HG03354 (cell line): Measurements from ENCODE around the gene GRIN2A.

Experiments used
- ATAC-seq: cut with Tn5 transposase; IDR thresholded peaks from one replicate; pipeline ENCODE4 v1.9.1; 2021; ENCODE audit warnings: mild to moderate bottlenecking; ENCODE audit not compliant: unreplicated experiment, poor library complexity, severe bottlenecking

GRIN2A gene

DNA sequence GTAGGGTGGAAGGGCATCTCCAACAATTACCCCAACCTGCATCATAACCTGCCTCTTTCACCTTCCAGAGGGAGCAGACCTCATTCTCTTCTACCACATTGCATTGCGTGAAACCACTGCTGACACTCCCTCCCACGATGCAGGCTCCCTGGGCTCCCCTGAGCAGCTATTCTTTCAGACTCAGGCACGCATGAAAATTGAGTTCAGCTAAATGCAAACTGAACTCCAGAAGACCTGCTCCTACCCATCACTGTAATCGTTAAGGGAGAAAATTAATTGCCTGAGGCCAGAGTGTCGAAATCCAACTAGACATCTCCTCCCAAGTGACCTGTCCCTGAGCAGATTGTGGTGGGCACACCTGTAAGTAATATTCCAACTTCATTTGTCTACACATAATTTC lies 186.0 kb downstream of the GRIN2A start:
- no peak for ATAC-seq

DNA sequence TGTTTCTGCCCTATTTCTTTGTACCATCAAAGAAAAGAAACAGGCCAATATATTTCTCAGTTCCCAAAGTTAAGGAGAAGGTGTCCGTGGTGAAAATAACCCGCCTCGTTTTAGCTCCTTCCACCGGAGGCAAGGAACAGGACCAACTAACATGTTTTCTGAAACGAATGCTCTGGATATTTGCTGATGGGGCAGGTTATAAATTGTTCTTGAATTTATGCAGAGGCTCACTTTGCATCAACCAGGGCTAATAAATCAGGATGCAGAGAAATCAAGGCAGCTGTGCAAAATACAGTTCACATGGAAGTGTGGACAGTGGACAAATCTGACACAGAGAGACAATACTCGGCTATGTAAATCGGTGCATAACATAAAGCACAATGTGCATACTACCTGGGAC lies 189.8 kb downstream of the GRIN2A start:
- ATAC-seq = no peak

DNA sequence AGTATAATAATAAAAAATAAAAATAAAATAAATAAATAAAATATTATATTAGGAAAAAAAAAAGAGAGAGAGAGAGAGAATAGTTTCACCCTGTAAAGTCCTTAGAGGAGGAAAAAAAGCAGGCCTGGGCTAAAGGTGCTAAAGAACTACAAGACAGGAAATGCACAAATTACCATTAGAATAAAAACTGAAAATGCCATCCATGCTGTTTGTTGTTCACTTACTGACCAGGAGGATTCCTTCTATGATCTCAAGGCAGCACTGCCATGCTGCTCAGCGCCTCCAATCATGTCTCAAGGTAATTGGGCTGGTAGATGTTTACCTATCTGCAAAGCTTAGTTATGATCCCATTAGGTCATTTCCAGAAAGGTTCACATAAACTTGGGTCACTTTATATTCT lies 201.2 kb downstream of the GRIN2A start:
- no peak for ATAC-seq

DNA sequence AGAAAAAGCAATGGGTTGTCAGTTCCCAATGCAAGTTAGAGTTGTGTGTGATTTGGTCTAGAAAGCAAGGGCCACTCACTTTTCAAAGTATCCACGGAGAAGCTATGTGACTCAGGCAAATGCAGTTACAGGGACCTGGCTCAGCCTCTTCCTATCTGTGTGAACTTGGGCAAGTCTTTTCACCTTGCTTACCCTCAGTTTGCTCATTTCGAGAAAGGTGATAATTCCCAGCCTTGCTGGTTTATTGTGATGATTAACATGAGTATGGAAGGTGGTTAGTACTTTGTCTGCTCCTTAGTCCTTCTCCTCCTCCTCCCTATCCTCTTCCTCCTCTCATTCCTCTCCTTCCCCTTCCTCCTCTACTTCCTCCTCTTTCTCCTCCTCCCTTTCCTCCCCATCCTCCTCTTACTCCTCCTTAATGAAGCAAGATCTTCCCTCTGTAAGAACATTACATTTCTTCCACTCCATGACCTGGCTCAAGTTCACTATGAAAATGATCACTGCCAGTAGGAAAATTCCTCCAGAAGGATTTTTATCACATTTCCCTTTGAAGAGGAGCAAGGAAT lies 204.0 kb downstream of the GRIN2A start:
- ATAC-seq = no peak

GRCh38 chr16:9977333-9977897 lies 204.8 kb downstream of the GRIN2A start:
- ATAC-seq = no peak

GRCh38 chr16:9976601-9977000 lies 205.6 kb downstream of the GRIN2A start:
- ATAC-seq = no peak

DNA sequence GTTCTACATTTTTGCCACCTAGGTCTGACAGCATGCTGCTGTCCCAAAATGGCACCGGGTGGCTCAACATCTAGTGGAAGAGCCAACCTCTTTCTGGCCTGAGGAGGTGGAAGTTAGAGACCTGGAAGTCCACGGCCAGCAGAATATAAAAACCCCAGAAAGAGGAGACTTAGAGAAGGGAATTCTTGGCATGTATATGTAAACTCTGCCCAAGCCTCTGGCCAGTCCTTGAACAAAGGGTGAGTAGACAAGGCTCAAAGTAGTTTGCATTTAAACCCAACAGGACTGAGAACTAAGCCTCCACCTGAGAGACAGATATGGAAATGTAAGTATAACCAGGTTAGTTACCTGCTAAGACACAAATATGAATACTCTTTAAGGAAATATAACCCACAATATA lies 210.3 kb downstream of the GRIN2A start:
- ATAC-seq = no peak

- no peak for ATAC-seq
Observed at GRCh38 chr16:9970796-9971195, 211.4 kb downstream of the GRIN2A start.

DNA sequence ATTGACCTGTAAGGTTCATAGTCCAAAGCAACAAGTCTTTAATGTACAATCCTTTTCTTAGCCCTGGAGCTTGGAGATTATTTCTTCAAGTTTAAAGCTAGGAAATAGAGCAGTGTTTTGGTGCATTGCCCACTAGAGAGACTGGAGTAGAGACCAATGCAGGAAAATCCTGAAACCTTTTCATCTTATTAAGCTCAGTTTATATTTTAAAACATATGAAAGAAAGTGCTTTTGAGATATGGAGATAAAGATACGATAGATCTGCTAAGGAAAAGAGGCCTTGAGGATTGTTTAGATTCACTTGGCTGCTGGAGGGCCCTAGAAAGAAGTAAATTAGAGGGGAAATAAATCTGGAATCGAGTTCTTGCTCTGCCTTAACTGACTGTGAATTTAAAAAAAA lies 212.0 kb downstream of the GRIN2A start:
- ATAC-seq = no peak

DNA sequence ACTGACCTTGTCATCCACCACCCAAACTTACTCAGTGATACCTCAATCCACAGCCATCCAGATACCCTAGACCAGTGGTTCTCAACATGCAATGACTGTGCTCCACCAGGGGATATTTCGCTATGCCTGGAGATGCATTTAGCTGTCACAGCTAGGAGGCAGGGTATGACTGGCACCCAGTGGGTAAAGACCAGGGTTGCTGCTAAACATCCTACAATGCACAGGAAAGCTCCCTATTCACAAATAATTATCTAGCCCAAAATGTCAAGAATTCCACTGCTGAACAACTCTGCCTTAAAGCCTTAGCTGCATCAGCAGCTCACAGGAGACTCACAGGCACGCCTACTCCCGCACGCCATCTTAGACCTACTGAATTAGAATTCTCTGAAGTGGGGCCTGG lies 212.6 kb downstream of the GRIN2A start:
- no peak for ATAC-seq

GRCh38 chr16:9966569-9967157 lies 215.6 kb downstream of the GRIN2A start:
- ATAC-seq = peak; percentile 58

DNA sequence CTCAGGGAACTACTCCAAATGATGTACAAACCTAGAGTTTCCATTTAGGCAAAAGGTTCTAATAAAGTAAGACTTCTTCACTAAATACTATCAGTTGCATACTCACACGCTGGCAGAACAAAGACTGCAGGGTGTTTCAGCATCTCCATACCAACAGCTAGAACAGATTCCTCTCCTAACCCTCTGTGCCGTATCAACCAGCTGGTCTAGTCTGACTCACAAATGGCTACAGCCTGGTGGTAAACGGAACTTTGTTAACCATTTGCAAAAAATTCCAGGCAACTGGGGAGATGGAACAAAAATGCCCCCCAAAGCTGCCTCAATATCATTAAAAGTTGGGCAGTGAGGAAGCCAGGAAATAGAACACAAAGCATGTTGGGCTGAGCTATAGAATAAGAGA lies 217.1 kb downstream of the GRIN2A start:
- no peak for ATAC-seq

GRCh38 chr16:9964426-9964825 lies 217.8 kb downstream of the GRIN2A start:
- ATAC-seq = no peak

GRCh38 chr16:9957433-9957832 lies 224.8 kb downstream of the GRIN2A start:
- ATAC-seq = no peak

GRCh38 chr16:9957002-9957401 lies 225.2 kb downstream of the GRIN2A start:
- no peak for ATAC-seq

DNA sequence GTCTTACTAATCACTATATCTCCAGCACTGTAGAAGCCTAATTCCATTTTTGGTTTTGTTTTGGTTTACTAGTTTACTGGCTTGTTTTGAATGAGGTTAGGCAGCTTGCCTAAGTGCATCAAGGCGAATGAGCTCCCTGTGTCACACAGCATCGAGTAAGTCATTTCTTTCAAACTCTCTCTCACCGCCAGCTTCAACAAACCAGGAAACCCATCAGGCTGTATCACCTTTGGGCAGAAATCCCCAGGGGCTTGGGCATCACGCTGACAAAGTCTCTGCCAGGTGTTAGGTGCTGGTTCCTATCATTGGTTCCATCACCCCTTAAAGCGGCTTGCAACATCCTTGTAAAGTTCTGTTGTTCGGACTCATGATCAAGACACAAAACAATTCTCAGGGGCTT lies 226.6 kb downstream of the GRIN2A start:
- ATAC-seq = no peak

- ATAC-seq = no peak
Observed at GRCh38 chr16:9953908-9954570, 228.2 kb downstream of the GRIN2A start.

DNA sequence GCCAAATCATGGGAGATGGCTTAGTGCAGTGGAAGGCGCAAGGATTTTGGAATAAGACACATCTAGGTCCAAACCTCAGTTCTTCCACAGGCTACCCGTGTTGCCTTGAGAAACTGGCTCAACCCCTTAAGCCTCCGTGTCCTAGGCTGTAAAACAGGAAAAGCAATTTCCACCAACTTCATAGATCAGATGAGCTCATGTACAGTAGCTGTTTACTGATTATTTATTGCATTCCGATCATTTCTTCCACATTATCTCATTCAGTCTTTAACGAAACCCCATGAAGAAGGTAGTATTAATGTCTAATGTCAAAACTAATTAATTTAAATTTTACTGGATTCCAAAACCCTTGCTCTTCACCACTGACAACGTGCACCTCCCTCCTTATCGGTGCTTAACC lies 231.6 kb downstream of the GRIN2A start:
- no peak for ATAC-seq

DNA sequence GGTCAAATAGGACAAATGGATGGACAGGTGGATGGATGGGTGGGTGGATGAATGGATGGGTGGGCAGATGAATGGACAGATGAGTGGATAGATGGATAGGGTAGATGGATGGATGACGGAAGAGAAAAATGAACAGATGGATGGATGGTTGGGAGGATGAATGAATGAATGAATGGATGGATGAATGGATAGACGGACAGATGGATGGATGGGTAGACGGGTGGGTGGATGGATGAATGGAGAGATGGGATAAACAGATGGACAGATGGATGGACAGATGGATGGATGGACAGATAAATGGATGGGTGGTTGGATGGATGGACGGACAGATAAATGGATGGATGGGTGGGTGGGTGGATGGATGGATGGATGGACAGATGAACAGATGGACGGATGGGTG lies 232.8 kb downstream of the GRIN2A start:
- ATAC-seq = no peak

DNA sequence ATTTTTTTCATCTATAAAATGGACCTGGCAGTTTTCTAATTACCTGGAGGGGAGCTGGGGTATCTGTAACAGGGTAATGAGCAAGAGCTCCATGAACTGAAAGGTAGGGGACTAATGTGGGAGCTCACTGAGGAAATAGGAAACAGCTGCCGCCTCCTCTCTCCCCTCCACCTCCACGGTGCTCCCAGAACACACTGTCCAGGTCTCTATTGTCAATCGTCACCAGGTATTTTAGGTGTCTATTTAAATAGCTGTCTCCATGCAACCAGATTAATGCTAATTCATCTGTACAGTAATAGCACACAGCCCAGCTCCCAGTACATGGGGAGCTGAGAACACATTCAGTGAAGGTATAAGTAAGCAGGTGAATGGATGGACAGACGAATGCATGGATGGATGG lies 233.3 kb downstream of the GRIN2A start:
- no peak for ATAC-seq

DNA sequence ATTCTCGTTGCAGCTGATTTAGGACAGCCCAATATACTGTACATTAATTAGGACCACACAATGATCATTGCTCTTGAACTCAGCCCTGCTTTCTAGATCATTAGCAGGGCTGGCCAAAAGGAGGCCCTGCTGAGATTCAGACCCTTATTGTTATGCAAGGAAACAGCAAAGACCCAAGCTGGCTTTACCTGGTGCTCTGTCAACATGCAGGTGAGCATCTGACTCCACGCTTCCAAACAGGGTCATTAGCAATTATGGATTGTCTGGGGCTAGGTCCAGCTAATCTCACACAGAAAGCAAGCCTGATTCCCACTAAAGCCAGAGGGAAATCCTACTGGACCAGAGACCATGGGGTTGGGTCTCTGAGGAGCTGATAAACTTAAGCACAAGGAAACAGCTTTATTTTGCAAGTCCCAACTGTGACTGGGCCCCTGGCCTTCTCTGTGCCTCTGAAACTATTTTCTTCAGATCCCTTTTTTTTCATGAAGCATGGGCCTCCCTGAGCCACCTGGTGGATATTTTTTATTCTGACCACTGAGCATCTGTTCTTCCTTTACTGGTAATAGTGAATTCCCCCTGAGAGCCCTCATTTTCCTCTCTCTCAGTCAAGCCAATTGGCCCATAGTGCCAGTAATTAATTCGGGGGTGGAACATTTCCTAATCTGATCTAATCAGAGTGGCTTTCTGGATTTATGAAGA lies 236.1 kb downstream of the GRIN2A start:
- ATAC-seq = no peak
